Kidney (tissue), 14 donors: ENCODE data around the gene LY86. TPM values are rescaled to one million over a fixed set of nuclear protein-coding genes. Genes with fewer than 3 reads are reported as not detected.

Experiments used
- DNase-seq, 5 donors: peaks; one replicate each; pipeline ENCODE4 v3.0.0-alpha.2; 2013 to 2020
- FAIRE-seq: peaks from 2 replicates; lab custom pipeline; 2012; peaks lifted over from hg19 to GRCh38; lab: Jason Lieb, UNC
- H3K27ac ChIP-seq, 2 donors: one replicate each; pipeline ENCODE4 v1.7.0; 2013; ENCODE audit warnings: low read depth in 2 of 2, low read length in 2 of 2, inconsistent platforms in 1 of 2
- H3K27me3 ChIP-seq: one replicate; pipeline ENCODE4 v1.7.1; 2013; ENCODE audit warnings: low read length, inconsistent platforms; ENCODE audit not compliant: control insufficient read depth, insufficient read depth
- H3K36me3 ChIP-seq, 3 donors: one replicate each; pipeline versions ENCODE4 v1.7.0 to v1.7.1; 2013; ENCODE audit warnings: low read length in 3 of 3, control low read depth in 1 of 3, inconsistent platforms in 1 of 3; ENCODE audit not compliant: insufficient read depth in 3 of 3, control insufficient read depth in 2 of 3
- H3K4me1 ChIP-seq, 3 donors: one replicate each; pipeline versions ENCODE4 v1.7.0 to v1.7.1; 2013; ENCODE audit warnings: low read length in 3 of 3, inconsistent platforms in 1 of 3, low read depth in 1 of 3; ENCODE audit not compliant: control insufficient read depth in 2 of 3, insufficient read depth in 2 of 3
- H3K4me3 ChIP-seq, 3 donors: one replicate each; pipeline versions ENCODE4 v1.7.0 to v1.8.1; 2013; ENCODE audit warnings: low read length in 3 of 3, control low read depth in 1 of 3, inconsistent platforms in 1 of 3
- H3K9ac ChIP-seq, 3 donors: one replicate each; pipeline versions ENCODE4 v1.7.0 to v1.7.1; 2013; ENCODE audit warnings: low read length in 3 of 3, control low read depth in 1 of 3, inconsistent platforms in 1 of 3
- H3K9me3 ChIP-seq, 3 donors: one replicate each; pipeline versions ENCODE4 v1.7.0 to v1.7.1; 2013; ENCODE audit warnings: low read length in 3 of 3, control low read depth in 1 of 3, inconsistent platforms in 1 of 3; ENCODE audit not compliant: control insufficient read depth in 2 of 3, insufficient read depth in 1 of 3
- intact Hi-C: fragments of 100-400 bp; cut with DNase I; formaldehyde crosslinking; loops from one replicate; pipeline ENCODE4 v1.11.1; 2022
- polyA plus RNA-seq: library from polyadenylated mRNA; stranded (reverse); fragments of 350-450 nt; fragmentation: Illumina TruSeq; extraction: RNeasy Lipid Tissue Mini Kit (QIAGEN cat#74804); gene quantifications from one replicate; pipeline ENCODE4 v1.2.3, GENCODE V29; 2014; ENCODE audit warnings: low read depth, low replicate concordance; ENCODE audit not compliant: insufficient read depth
- total RNA-seq: library from RNA; stranded (reverse); fragmentation: NEBNext Ultra II Directional; extraction: Animal tissue kit (Norgen Biotek cat#: 25700); gene quantifications from one replicate; pipeline ENCODE4 v1.2.1, GENCODE V29; 2021
- TF ChIP-seq, protein P1 (sequence below): IDR thresholded peaks from 3 replicates; pipeline ENCODE4 v1.5.1; 2012; ENCODE audit warnings: mild to moderate bottlenecking, moderate library complexity, borderline replicate concordance; ENCODE audit not compliant: insufficient read depth; ENCODE audit errors: extremely low read depth
- donor health status: control.
- donor health status: control.
- donor health status: control.
- donor health status: control.
- donor health status: control.
- donor health status: DM: yes; HTN: yes; CAD: no.
- donor health status: Normal renal cell carcinoma (clear cell type).

LY86 gene
- total and polyA plus RNA-seq, 2 donors from 2014 or later: 4.8 to 6.1 TPM

GRCh38 chr6:6648692-6649343 is 60.3 kb downstream of the LY86 start:
- TF ChIP-seq, protein P1, sequence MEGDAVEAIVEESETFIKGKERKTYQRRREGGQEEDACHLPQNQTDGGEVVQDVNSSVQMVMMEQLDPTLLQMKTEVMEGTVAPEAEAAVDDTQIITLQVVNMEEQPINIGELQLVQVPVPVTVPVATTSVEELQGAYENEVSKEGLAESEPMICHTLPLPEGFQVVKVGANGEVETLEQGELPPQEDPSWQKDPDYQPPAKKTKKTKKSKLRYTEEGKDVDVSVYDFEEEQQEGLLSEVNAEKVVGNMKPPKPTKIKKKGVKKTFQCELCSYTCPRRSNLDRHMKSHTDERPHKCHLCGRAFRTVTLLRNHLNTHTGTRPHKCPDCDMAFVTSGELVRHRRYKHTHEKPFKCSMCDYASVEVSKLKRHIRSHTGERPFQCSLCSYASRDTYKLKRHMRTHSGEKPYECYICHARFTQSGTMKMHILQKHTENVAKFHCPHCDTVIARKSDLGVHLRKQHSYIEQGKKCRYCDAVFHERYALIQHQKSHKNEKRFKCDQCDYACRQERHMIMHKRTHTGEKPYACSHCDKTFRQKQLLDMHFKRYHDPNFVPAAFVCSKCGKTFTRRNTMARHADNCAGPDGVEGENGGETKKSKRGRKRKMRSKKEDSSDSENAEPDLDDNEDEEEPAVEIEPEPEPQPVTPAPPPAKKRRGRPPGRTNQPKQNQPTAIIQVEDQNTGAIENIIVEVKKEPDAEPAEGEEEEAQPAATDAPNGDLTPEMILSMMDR: no peak
- Histone ChIP-seq H3K9ac (no peak overlapping the region), H3K4me1 (no peaks in the 10 kb centered on the region), H3K27ac (no peak overlapping the region), H3K4me3 (no peak overlapping the region), H3K27me3 (no peaks in the 10 kb centered on the region), H3K36me3 (no peaks in the 10 kb centered on the region), H3K9me3 (peaks cover 0 to 3% (median 0%) of the 10 kb centered on the region in 3 donors)
- FAIRE-seq: no peak
- intact Hi-C loops: no loop called here
- no peak for DNase-seq

DNA sequence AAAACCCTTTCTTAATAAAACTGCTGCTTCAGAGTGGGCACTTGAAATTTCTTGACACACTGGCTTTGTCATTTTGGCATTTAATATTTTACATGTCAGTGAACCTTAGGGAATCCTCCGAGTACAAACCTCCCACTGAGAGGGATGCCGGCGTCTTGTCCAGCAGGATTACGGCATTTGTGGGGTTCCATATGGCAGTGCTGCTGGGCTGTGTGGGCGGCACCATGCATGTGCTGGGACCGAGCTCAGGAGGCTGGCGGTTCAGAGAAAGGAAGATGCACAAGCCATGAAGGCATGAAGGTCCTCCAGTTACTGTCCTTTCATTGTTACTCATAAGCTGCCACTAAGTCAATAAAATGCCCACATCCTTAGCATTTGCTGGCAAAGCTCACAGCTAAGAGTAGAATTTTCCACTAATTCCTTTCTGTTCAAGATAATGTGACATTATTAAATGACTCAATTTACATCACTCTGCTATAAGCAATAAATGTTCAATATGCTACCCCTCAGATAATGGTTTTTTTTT is 61.4 kb downstream of the LY86 start:
- Histone ChIP-seq H3K27ac (no peak overlapping the region), H3K4me1 (no peaks in the 10 kb centered on the region), H3K9ac (no peak overlapping the region), H3K4me3 (no peak overlapping the region), H3K9me3 (peaks cover 0 to 3% (median 0%) of the 10 kb centered on the region in 3 donors), H3K36me3 (no peaks in the 10 kb centered on the region), H3K27me3 (no peaks in the 10 kb centered on the region)
- FAIRE-seq (no peak), DNase-seq (peak in 1 of 5 donors; percentile 9)
- intact Hi-C loops: no loop called here
- TF ChIP-seq, protein P1: no peak

DNA sequence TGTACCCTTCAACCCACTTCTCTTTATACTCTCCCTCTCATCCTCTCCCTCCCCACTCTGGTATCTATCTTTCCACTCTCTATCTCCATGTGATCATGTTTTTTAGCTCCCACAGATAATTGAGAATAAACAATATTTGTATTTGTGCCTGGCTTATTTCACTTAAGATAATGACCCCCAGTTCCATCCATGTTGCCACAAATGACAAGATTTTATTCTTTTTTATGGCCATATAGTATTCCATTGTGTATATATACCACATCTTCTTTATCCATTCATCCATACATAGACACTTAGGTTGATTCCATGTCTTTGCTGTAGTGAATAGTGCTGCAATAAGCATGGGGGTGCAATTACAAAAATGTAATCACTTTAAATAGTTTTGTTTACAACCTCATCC is 62.3 kb downstream of the LY86 start:
- Histone ChIP-seq H3K27me3 (no peaks in the 10 kb centered on the region), H3K27ac (no peak overlapping the region), H3K4me3 (no peak overlapping the region), H3K36me3 (no peaks in the 10 kb centered on the region), H3K9me3 (peaks cover 0 to 3% (median 0%) of the 10 kb centered on the region in 3 donors), H3K9ac (no peak overlapping the region), H3K4me1 (peaks cover 0 to 5% (median 4%) of the 10 kb centered on the region in 3 donors)
- TF ChIP-seq, protein P1: no peak
- intact Hi-C loops: no loop called here
- FAIRE-seq (no peak), DNase-seq (no peak)
